Stimulated activated CD8-positive, alpha-beta memory T cell treated with anti-CD3 and anti-CD28 coated beads, Interleukin-7, amount 100 ng/mL, for 1 hour (primary cell): ENCODE data around the gene RNASE12.
"Not testable (repeated sequence)": the region's sequence is repeated elsewhere in the genome, so short reads cannot be mapped to it uniquely, and the experiment has no call there.

Source experiments
- DNase-seq, 2 donors: peaks; one replicate each; pipeline ENCODE4 v3.0.0-alpha.2; 2020; ENCODE audit warnings: low read depth in 2 of 2

RNASE12 gene

GRCh38 chr14:20591235-20591634 lies at the start of gene RNASE12:
Gene RNASE12, minus strand, starts transcription at chr14:20591376. Its CDS starts 653 bp downstream, at chr14:20590723.
- DNase-seq = no peak

- no peak for DNase-seq
Observed at GRCh38 chr14:20632831-20633691, 41.9 kb upstream of the RNASE12 start.

- no peak for DNase-seq
Observed at GRCh38 chr14:20632448-20632830, 41.3 kb upstream of the RNASE12 start.

GRCh38 chr14:20631880-20632389 lies 40.8 kb upstream of the RNASE12 start:
- no peak for DNase-seq

- no peak for DNase-seq
Observed at GRCh38 chr14:20631023-20631879, 40.1 kb upstream of the RNASE12 start.

GRCh38 chr14:20630340-20631022 lies 39.3 kb upstream of the RNASE12 start:
- DNase-seq = no peak

GRCh38 chr14:20628063-20628854 lies 37.1 kb upstream of the RNASE12 start:
- DNase-seq = no peak

GRCh38 chr14:20627346-20628027 lies 36.3 kb upstream of the RNASE12 start:
- no peak for DNase-seq

GRCh38 chr14:20626274-20626673 lies 35.1 kb upstream of the RNASE12 start:
- DNase-seq = no peak

- no peak for DNase-seq
Observed at GRCh38 chr14:20624495-20625070, 33.4 kb upstream of the RNASE12 start.

- DNase-seq = no peak
Observed at GRCh38 chr14:20623798-20624197, 32.6 kb upstream of the RNASE12 start.

GRCh38 chr14:20622816-20623291 lies 31.7 kb upstream of the RNASE12 start:
- no peak for DNase-seq

GRCh38 chr14:20620798-20621478 lies 29.8 kb upstream of the RNASE12 start:
- no peak for DNase-seq

GRCh38 chr14:20619688-20620087 lies 28.5 kb upstream of the RNASE12 start:
- DNase-seq = not testable (repeated sequence)

- no peak for DNase-seq
Observed at GRCh38 chr14:20618271-20618749, 27.1 kb upstream of the RNASE12 start.

GRCh38 chr14:20617138-20618003 lies 26.2 kb upstream of the RNASE12 start:
- no peak for DNase-seq

- no peak for DNase-seq
Observed at GRCh38 chr14:20615996-20616395, 24.8 kb upstream of the RNASE12 start.
